ENCODE measurements around the gene TNFSF15.

TNFSF15 gene

DNA sequence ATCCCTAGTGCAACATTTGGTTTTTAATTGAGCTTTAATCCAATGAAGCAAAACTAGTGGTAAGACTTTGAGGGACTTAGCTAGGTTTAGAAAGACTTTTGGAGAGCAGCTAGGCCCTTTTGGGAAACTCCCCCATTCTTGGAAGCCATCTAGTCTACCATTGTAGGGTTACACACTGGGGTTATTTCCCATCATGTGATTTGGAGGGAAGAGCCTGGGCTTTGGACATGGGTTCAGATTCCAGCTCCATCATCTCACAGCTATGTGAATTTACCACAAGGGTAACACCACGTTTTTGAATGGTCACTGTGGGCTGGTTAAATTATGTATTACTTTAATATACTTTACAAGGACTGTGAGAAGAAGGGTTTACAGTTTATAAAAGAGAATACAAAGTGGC, 18.3 kb upstream of the TNFSF15 start:
- Histone ChIP-seq H3K27ac (ENCODE audit: low read depth, low read length, severe bottlenecking) (no peak overlapping the region), H3K36me3 (ENCODE audit: control insufficient read depth, insufficient read depth, low read length) (no peaks in the 10 kb centered on the region), H3K9me3 (ENCODE audit: control insufficient read depth, low read length) (no peaks in the 10 kb centered on the region), H3K4me3 (ENCODE audit: extremely low read depth, insufficient read depth, low read length, poor library complexity, severe bottlenecking) (no peak overlapping the region), H3K4me1 (ENCODE audit: control insufficient read depth, insufficient read depth, low read length, poor library complexity, severe bottlenecking) (peaks cover 7% of the 10 kb centered on the region)
- WGBS, 2 experiments (ENCODE audit: insufficient coverage in 2 of 2): no CpG with 5 or more reads among the region's 1 CpG

DNA sequence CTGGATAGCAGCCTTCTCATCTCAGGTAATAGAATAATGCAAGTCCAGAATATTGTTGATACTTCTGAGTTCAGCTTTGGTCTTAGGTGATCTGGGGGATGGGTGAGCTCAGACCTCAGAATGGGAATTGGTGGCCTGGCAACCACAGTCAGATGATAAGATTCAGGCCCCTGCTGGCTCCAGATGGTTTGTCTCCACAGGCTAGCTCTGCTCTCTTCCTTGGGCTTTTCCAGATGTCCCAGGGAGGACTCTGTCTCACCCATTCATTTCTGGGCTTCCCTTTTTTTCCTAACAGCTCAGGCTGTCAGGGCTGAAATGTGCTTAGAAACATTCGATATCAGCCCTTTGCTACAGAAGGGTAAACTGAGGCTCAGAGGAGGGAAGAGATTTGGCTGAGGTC, 17.6 kb upstream of the TNFSF15 start:
- H3K27ac ChIP-seq (ENCODE audit: low read depth, low read length, severe bottlenecking): no peak overlapping the region
- no peaks in the 10 kb centered on the region for H3K9me3 ChIP-seq (ENCODE audit: control insufficient read depth, low read length)
- no peak overlapping the region for H3K4me3 ChIP-seq (ENCODE audit: extremely low read depth, insufficient read depth, low read length, poor library complexity, severe bottlenecking)
- peaks cover 7% of the 10 kb centered on the region for H3K4me1 ChIP-seq (ENCODE audit: control insufficient read depth, insufficient read depth, low read length, poor library complexity, severe bottlenecking)
- no CpG with 5 or more reads among the region's 1 CpG for WGBS, 2 experiments (ENCODE audit: insufficient coverage in 2 of 2)
- H3K36me3 ChIP-seq (ENCODE audit: control insufficient read depth, insufficient read depth, low read length): no peaks in the 10 kb centered on the region

DNA sequence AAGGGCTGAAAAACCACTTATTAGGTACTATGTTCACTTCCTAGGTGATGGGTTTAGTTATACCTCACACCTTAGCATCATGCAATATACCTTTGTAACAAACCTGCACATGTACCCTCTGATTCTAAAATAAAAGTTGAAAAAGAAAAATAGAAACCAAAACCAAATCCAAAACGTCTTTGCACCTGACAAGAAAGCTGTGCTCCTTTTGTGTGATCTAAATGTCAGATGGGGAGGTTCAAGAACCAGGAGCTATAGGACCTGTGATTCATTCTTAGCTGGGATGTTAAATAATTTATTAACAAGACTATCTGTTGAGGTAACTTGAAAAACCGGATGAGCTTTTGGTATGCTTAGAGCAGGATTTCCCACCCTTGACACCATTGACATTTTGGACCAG, 16.9 kb upstream of the TNFSF15 start:
- Histone ChIP-seq H3K36me3 (ENCODE audit: control insufficient read depth, insufficient read depth, low read length) (no peaks in the 10 kb centered on the region), H3K4me1 (ENCODE audit: control insufficient read depth, insufficient read depth, low read length, poor library complexity, severe bottlenecking) (peaks cover 7% of the 10 kb centered on the region), H3K27ac (ENCODE audit: low read depth, low read length, severe bottlenecking) (no peak overlapping the region), H3K4me3 (ENCODE audit: extremely low read depth, insufficient read depth, low read length, poor library complexity, severe bottlenecking) (no peak overlapping the region), H3K9me3 (ENCODE audit: control insufficient read depth, low read length) (no peaks in the 10 kb centered on the region)
- no CpG with 5 or more reads among the region's 2 CpGs for WGBS, 2 experiments (ENCODE audit: insufficient coverage in 2 of 2)

DNA sequence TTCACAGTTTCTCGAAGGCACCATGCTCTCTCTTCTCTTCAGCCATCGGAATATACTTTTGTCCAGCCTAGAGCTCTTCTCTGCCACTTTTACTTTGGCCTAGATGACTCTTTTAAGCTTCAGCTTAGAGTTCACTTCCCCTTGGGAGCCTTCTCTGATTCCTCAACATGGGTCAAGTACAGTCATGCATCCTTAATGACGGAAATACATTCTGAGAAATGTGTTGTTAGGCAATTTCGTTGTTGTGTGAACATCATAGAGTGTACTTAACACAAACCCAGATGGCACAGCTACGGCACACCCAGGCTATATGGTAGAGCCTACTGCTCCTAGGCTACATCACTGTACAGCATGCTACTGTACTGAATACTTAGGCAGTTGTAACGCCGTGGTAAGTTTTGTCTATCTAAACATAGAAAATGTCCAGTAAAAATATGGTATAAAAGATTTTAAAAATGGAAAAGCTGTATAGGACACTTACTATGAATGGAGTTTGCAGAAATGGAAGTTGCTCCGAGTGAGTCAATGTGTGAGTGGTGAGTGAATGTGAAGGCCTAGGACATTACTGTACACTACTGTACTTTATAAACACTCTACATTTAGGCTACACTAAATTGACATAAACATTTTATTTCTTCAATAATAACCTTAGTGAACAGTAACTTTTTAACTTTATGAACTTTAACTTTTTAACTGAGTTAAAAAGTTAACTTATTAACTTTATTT, 15.1 kb upstream of the TNFSF15 start:
- Histone ChIP-seq H3K4me1 (ENCODE audit: control insufficient read depth, insufficient read depth, low read length, poor library complexity, severe bottlenecking) (peaks cover 7% of the 10 kb centered on the region), H3K27ac (ENCODE audit: low read depth, low read length, severe bottlenecking) (no peak overlapping the region), H3K4me3 (ENCODE audit: extremely low read depth, insufficient read depth, low read length, poor library complexity, severe bottlenecking) (no peak overlapping the region), H3K9me3 (ENCODE audit: control insufficient read depth, low read length) (no peaks in the 10 kb centered on the region), H3K36me3 (ENCODE audit: control insufficient read depth, insufficient read depth, low read length) (no peaks in the 10 kb centered on the region)
- 86 to 92% methylated on average over 3 to 4 of the region's 8 CpGs for WGBS, 2 experiments (ENCODE audit: insufficient coverage in 2 of 2)

DNA sequence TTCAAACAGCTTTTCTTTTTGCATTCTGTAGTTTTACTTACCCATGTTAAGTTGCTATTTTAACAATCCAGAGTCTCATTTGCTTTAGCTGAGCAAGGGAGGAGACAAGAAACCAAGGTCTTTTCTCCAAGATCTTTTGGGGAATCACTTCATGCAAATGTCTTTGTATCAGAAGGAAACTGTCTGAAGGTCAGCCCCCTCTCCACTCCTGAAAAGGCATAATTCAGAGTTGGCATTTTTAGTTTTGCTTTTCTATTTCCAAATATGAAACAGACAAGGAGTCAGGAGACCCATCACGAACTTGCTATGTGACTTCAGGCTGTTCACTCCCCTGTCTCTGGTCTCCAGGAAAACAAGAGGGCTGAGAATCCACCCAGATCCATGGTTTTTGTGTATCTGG, 12.3 kb upstream of the TNFSF15 start:
- Histone ChIP-seq H3K4me3 (ENCODE audit: extremely low read depth, insufficient read depth, low read length, poor library complexity, severe bottlenecking) (no peak overlapping the region), H3K4me1 (ENCODE audit: control insufficient read depth, insufficient read depth, low read length, poor library complexity, severe bottlenecking) (no peaks in the 10 kb centered on the region), H3K9me3 (ENCODE audit: control insufficient read depth, low read length) (no peaks in the 10 kb centered on the region), H3K27ac (ENCODE audit: low read depth, low read length, severe bottlenecking) (no peak overlapping the region), H3K36me3 (ENCODE audit: control insufficient read depth, insufficient read depth, low read length) (no peaks in the 10 kb centered on the region)
- WGBS, 2 experiments (ENCODE audit: insufficient coverage in 2 of 2): no CpG with 5 or more reads among the region's 1 CpG

DNA sequence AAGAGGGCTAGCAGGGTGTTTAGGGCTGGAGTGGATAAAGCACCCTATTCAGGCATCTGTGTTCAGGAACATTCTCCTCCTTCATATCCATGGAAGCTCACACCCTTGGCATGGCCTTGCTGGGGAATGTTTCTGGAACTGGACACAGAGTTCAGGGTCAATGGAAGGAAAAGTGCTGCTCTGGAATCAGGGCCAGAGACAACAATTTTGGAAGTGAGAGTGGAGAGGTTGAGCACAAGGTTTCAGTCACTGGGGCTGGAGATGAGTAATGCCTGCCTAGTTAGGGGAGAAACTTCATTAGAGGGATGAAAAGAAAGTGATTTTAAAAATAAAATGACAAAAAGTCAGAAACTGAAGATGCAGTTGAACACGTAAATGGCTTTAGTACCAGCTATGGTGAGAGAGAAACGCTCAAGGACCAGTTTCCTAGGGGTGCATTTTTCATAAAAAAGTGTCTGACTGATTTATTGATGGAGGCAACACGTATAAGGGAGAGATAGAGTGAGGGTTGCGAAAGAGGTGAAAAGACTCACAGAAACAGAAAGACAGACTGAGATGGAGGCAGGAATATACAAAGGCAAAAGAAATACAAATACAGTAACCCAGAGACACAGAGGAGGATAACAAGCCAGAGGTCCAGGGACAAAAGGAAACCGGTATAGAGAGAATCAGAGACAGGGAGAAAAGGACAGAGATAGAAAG, 8.0 kb upstream of the TNFSF15 start:
- WGBS, 2 experiments (ENCODE audit: insufficient coverage in 2 of 2): 87 to 95% methylated on average over 4 to 5 of the region's 5 CpGs
- H3K4me3 ChIP-seq (ENCODE audit: extremely low read depth, insufficient read depth, low read length, poor library complexity, severe bottlenecking): no peak overlapping the region
- H3K36me3 ChIP-seq (ENCODE audit: control insufficient read depth, insufficient read depth, low read length): no peaks in the 10 kb centered on the region
- H3K27ac ChIP-seq (ENCODE audit: low read depth, low read length, severe bottlenecking): no peak overlapping the region
- no peaks in the 10 kb centered on the region for H3K9me3 ChIP-seq (ENCODE audit: control insufficient read depth, low read length)
- H3K4me1 ChIP-seq (ENCODE audit: control insufficient read depth, insufficient read depth, low read length, poor library complexity, severe bottlenecking): no peaks in the 10 kb centered on the region

DNA sequence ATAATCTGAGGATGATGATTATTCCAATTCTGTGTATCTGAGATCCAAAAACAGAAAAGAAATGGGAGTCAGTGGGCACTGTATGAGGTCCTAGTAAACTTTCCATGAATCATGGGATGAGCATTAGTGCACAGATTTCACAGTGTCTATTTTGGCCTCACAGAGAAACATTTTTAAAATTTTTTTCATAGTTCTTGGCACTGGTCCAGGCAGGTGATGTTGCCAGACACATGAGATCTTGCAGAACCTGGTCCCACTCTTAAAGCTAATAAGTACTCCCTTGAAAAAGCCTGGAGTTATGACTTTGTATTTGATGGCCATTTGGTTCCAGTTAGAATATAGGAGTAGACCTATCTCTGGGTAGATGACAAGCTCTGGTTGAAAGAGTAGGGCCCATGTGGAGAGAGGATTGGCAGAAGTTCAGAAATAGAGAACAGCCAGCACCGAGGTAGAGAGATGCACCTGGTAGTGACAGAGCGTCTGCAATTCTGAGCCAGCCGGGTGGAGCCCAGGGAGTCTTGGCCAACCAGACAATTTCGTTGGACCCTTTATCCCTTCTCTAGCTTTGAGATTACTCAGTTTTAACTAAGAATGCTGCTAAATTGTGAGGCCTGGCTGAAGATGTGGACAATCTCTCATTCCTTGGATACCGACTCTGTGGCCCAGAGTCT, 6.3 kb upstream of the TNFSF15 start:
- Histone ChIP-seq H3K4me3 (ENCODE audit: extremely low read depth, insufficient read depth, low read length, poor library complexity, severe bottlenecking) (no peak overlapping the region), H3K27ac (ENCODE audit: low read depth, low read length, severe bottlenecking) (no peak overlapping the region), H3K9me3 (ENCODE audit: control insufficient read depth, low read length) (no peaks in the 10 kb centered on the region), H3K4me1 (ENCODE audit: control insufficient read depth, insufficient read depth, low read length, poor library complexity, severe bottlenecking) (no peaks in the 10 kb centered on the region), H3K36me3 (ENCODE audit: control insufficient read depth, insufficient read depth, low read length) (no peaks in the 10 kb centered on the region)
- WGBS, 2 experiments (ENCODE audit: insufficient coverage in 2 of 2): 94 to 100% methylated on average over 3 of the region's 5 CpGs

DNA sequence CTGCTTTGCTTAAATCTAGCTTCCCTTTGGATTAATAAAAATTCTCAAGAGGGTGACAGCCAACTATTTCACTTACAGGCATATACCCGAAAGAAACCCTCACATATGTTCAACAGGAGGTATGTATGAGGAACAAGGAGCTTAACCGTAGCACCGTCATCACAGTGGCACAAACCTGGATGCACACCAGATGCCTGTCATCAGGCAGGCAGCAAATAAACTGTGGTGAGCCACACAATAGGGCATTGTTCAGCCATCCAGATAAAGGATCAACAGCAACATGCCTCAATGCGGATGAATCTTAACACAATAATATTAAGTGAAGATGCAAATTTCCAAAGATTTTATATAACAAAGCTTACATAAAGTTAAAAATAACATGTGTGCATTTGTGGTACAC, 5.5 kb upstream of the TNFSF15 start:
- Histone ChIP-seq H3K9me3 (ENCODE audit: control insufficient read depth, low read length) (no peaks in the 10 kb centered on the region), H3K4me1 (ENCODE audit: control insufficient read depth, insufficient read depth, low read length, poor library complexity, severe bottlenecking) (peaks cover under 1% of the 10 kb centered on the region), H3K27ac (ENCODE audit: low read depth, low read length, severe bottlenecking) (no peak overlapping the region), H3K36me3 (ENCODE audit: control insufficient read depth, insufficient read depth, low read length) (no peaks in the 10 kb centered on the region), H3K4me3 (ENCODE audit: extremely low read depth, insufficient read depth, low read length, poor library complexity, severe bottlenecking) (no peak overlapping the region)
- WGBS, 2 experiments (ENCODE audit: insufficient coverage in 2 of 2): 74 to 83% methylated on average over 2 to 3 of the region's 4 CpGs

DNA sequence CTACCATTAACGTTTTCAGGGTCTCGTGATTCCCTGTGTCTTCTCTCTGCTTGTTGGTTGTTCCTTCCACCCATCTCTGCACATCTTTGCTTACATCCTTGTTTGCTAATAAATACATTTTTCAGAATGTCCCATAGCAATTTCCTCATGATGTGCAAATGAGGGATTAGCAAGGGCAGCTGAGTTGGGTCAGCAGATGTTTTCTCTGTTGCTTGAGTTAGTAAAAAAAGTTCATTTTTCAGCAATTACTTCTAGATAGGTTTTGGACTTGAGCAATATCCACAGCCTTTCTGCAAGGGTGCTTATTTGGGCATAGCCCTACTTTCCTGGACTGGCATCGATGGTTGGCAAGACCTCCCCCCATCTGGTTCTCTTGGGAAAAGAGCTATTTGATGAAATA, 4.8 kb upstream of the TNFSF15 start:
- 83% methylated on average over 2 of the region's 3 CpGs; no CpG with 5 or more reads in 1 of the 2 experiments for WGBS, 2 experiments (ENCODE audit: insufficient coverage in 2 of 2)
- H3K36me3 ChIP-seq (ENCODE audit: control insufficient read depth, insufficient read depth, low read length): no peaks in the 10 kb centered on the region
- H3K4me3 ChIP-seq (ENCODE audit: extremely low read depth, insufficient read depth, low read length, poor library complexity, severe bottlenecking): no peak overlapping the region
- no peaks in the 10 kb centered on the region for H3K9me3 ChIP-seq (ENCODE audit: control insufficient read depth, low read length)
- H3K27ac ChIP-seq (ENCODE audit: low read depth, low read length, severe bottlenecking): no peak overlapping the region
- peaks cover 7% of the 10 kb centered on the region for H3K4me1 ChIP-seq (ENCODE audit: control insufficient read depth, insufficient read depth, low read length, poor library complexity, severe bottlenecking)

DNA sequence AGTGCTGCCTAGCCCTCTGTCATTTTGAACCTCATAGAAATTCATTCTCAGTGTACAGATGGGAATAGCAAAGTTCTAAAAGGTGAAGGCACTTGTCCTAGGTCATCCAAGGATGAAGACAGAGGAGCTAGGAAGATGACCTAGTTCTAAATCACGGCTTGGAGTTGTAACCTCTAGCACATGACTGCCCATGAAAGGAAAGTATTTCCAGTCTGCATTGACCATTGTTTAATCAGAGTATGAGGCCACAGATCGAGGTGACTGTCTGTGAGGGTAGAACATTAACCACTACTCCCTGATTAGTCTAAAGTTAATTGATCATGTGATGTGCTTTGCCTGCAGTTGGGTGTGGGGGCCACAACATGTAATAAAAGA, 674 bp upstream of the TNFSF15 start:
- H3K4me1 ChIP-seq (ENCODE audit: control insufficient read depth, insufficient read depth, low read length, poor library complexity, severe bottlenecking): peaks cover 14% of the 10 kb centered on the region
- no peaks in the 10 kb centered on the region for H3K9me3 ChIP-seq (ENCODE audit: control insufficient read depth, low read length)
- H3K36me3 ChIP-seq (ENCODE audit: control insufficient read depth, insufficient read depth, low read length): no peaks in the 10 kb centered on the region
- H3K27ac ChIP-seq (ENCODE audit: low read depth, low read length, severe bottlenecking): no peak overlapping the region
- 90 to 100% methylated on average over 1 of the region's 2 CpGs for WGBS, 2 experiments (ENCODE audit: insufficient coverage in 2 of 2)
- no peak overlapping the region for H3K4me3 ChIP-seq (ENCODE audit: extremely low read depth, insufficient read depth, low read length, poor library complexity, severe bottlenecking)

DNA sequence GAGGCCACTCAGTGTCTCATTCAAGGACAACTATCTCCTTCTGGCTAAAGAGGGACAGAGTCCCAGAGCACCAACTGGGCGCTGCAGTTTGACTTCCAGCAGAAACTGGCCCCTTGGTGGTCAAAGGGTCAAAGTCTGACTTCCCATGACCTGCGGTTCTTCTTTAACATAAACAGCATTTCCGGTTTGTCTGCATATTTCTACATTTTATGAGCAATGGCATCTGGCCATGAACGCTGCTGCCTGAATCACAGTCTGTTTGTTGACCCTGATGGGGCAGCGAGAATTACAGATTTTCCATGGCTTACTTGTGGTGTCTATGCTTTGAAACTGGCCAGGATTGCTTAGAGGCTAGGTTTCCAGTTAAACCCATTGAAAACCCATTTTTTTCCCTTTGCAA, 1.3 kb downstream of the TNFSF15 start:
- peaks cover 20% of the 10 kb centered on the region for H3K4me1 ChIP-seq (ENCODE audit: control insufficient read depth, insufficient read depth, low read length, poor library complexity, severe bottlenecking)
- WGBS, 2 experiments (ENCODE audit: insufficient coverage in 2 of 2): 86 to 95% methylated on average over 5 of the region's 5 CpGs
- no peaks in the 10 kb centered on the region for H3K9me3 ChIP-seq (ENCODE audit: control insufficient read depth, low read length)
- no peak overlapping the region for H3K27ac ChIP-seq (ENCODE audit: low read depth, low read length, severe bottlenecking)
- no peaks in the 10 kb centered on the region for H3K36me3 ChIP-seq (ENCODE audit: control insufficient read depth, insufficient read depth, low read length)
- H3K4me3 ChIP-seq (ENCODE audit: extremely low read depth, insufficient read depth, low read length, poor library complexity, severe bottlenecking): no peak overlapping the region

Measured in mesodermal cell (in vitro differentiated cells).